Measurements from ENCODE around the gene FAM83D.

The FAM83D gene

GRCh38 chr20:38963745-38964144, 37.5 kb downstream of the FAM83D start:
- Mint-ChIP-seq H3K9me3 (no peaks in the 10 kb centered on the region), H3K4me1 (peaks cover 16% of the 10 kb centered on the region), H3K4me3 (no peak overlapping the region), H3K36me3 (ENCODE audit: insufficient read depth) (peaks cover 4% of the 10 kb centered on the region), H3K27ac (ENCODE audit: low read depth) (no peak overlapping the region), H3K27me3 (no peaks in the 10 kb centered on the region)
- ATAC-seq (replicated peaks; ENCODE audit: extremely low read depth, poor library complexity, severe bottlenecking) (no peak), DNase-seq (ENCODE audit: low spot score in 2 of 2) (no peak)

- peaks cover 8% of the 10 kb centered on the region for H3K36me3 Mint-ChIP-seq (ENCODE audit: insufficient read depth)
- H3K27me3 Mint-ChIP-seq, result no peaks in the 10 kb centered on the region
- ATAC-seq (replicated peaks; ENCODE audit: extremely low read depth, poor library complexity, severe bottlenecking) (no peak), DNase-seq (ENCODE audit: low spot score in 2 of 2) (no peak)
- no peak overlapping the region for H3K27ac Mint-ChIP-seq (ENCODE audit: low read depth)
- peaks cover 16% of the 10 kb centered on the region for H3K4me1 Mint-ChIP-seq
- H3K9me3 Mint-ChIP-seq, result no peaks in the 10 kb centered on the region
- H3K4me3 Mint-ChIP-seq, result no peak overlapping the region
Measured at GRCh38 chr20:38965264-38965663, 39.0 kb downstream of the FAM83D start.

GRCh38 chr20:38968090-38968489, 41.9 kb downstream of the FAM83D start:
- H3K27me3 Mint-ChIP-seq, result no peaks in the 10 kb centered on the region
- no peak overlapping the region for H3K27ac Mint-ChIP-seq (ENCODE audit: low read depth)
- H3K4me1 Mint-ChIP-seq, result peaks cover 1% of the 10 kb centered on the region
- peaks cover 14% of the 10 kb centered on the region for H3K36me3 Mint-ChIP-seq (ENCODE audit: insufficient read depth)
- no peak for ATAC-seq (replicated peaks; ENCODE audit: extremely low read depth, poor library complexity, severe bottlenecking)
- H3K4me3 Mint-ChIP-seq, result no peak overlapping the region
- H3K9me3 Mint-ChIP-seq, result no peaks in the 10 kb centered on the region
- DNase-seq (ENCODE audit: low spot score in 2 of 2), result no peak

GRCh38 chr20:38969708-38970107, 43.5 kb downstream of the FAM83D start:
- ATAC-seq (replicated peaks; ENCODE audit: extremely low read depth, poor library complexity, severe bottlenecking) (no peak), DNase-seq (ENCODE audit: low spot score in 2 of 2) (no peak)
- Mint-ChIP-seq H3K27ac (ENCODE audit: low read depth) (no peak overlapping the region), H3K4me1 (no peaks in the 10 kb centered on the region), H3K4me3 (no peak overlapping the region), H3K27me3 (no peaks in the 10 kb centered on the region), H3K9me3 (no peaks in the 10 kb centered on the region), H3K36me3 (ENCODE audit: insufficient read depth) (peaks cover 17% of the 10 kb centered on the region)

- Mint-ChIP-seq H3K27me3 (no peaks in the 10 kb centered on the region), H3K9me3 (no peaks in the 10 kb centered on the region), H3K4me1 (no peaks in the 10 kb centered on the region), H3K36me3 (ENCODE audit: insufficient read depth) (peaks cover 17% of the 10 kb centered on the region), H3K27ac (ENCODE audit: low read depth) (no peak overlapping the region), H3K4me3 (no peak overlapping the region)
- DNase-seq (ENCODE audit: low spot score in 2 of 2), result no peak
- ATAC-seq (replicated peaks; ENCODE audit: extremely low read depth, poor library complexity, severe bottlenecking), result no peak
Measured at GRCh38 chr20:38970302-38970701, 44.1 kb downstream of the FAM83D start.

GRCh38 chr20:38973107-38973506, 46.9 kb downstream of the FAM83D start:
- ATAC-seq (replicated peaks; ENCODE audit: extremely low read depth, poor library complexity, severe bottlenecking), result no peak
- Mint-ChIP-seq H3K4me1 (no peaks in the 10 kb centered on the region), H3K4me3 (no peak overlapping the region), H3K9me3 (no peaks in the 10 kb centered on the region), H3K27ac (ENCODE audit: low read depth) (no peak overlapping the region), H3K27me3 (no peaks in the 10 kb centered on the region), H3K36me3 (ENCODE audit: insufficient read depth) (peaks cover 17% of the 10 kb centered on the region)
- DNase-seq (ENCODE audit: low spot score in 2 of 2), result no peak

- no peak overlapping the region for H3K27ac Mint-ChIP-seq (ENCODE audit: low read depth)
- peaks cover 17% of the 10 kb centered on the region for H3K36me3 Mint-ChIP-seq (ENCODE audit: insufficient read depth)
- H3K27me3 Mint-ChIP-seq, result no peaks in the 10 kb centered on the region
- H3K4me1 Mint-ChIP-seq, result no peaks in the 10 kb centered on the region
- H3K9me3 Mint-ChIP-seq, result no peaks in the 10 kb centered on the region
- ATAC-seq (replicated peaks; ENCODE audit: extremely low read depth, poor library complexity, severe bottlenecking) (no peak), DNase-seq (ENCODE audit: low spot score in 2 of 2) (no peak)
- no peak overlapping the region for H3K4me3 Mint-ChIP-seq
Measured at GRCh38 chr20:38973645-38974044, 47.4 kb downstream of the FAM83D start.

GRCh38 chr20:38975539-38976120, 49.4 kb downstream of the FAM83D start:
- ATAC-seq (replicated peaks; ENCODE audit: extremely low read depth, poor library complexity, severe bottlenecking), result no peak
- Mint-ChIP-seq H3K4me1 (no peaks in the 10 kb centered on the region), H3K9me3 (no peaks in the 10 kb centered on the region), H3K4me3 (no peak overlapping the region), H3K27ac (ENCODE audit: low read depth) (no peak overlapping the region), H3K36me3 (ENCODE audit: insufficient read depth) (peaks cover 12% of the 10 kb centered on the region), H3K27me3 (no peaks in the 10 kb centered on the region)
- no peak for DNase-seq (ENCODE audit: low spot score in 2 of 2)

GRCh38 chr20:38979434-38979833, 53.2 kb downstream of the FAM83D start:
- no peaks in the 10 kb centered on the region for H3K9me3 Mint-ChIP-seq
- H3K4me1 Mint-ChIP-seq, result no peaks in the 10 kb centered on the region
- no peak for ATAC-seq (replicated peaks; ENCODE audit: extremely low read depth, poor library complexity, severe bottlenecking)
- H3K27me3 Mint-ChIP-seq, result no peaks in the 10 kb centered on the region
- no peak overlapping the region for H3K27ac Mint-ChIP-seq (ENCODE audit: low read depth)
- H3K36me3 Mint-ChIP-seq (ENCODE audit: insufficient read depth), result peaks cover 1% of the 10 kb centered on the region
- DNase-seq (ENCODE audit: low spot score in 2 of 2), result no peak
- no peak overlapping the region for H3K4me3 Mint-ChIP-seq

- Mint-ChIP-seq H3K4me1 (no peaks in the 10 kb centered on the region), H3K27me3 (no peaks in the 10 kb centered on the region), H3K36me3 (ENCODE audit: insufficient read depth) (peaks cover 5% of the 10 kb centered on the region), H3K27ac (ENCODE audit: low read depth) (no peak overlapping the region), H3K4me3 (no peak overlapping the region), H3K9me3 (no peaks in the 10 kb centered on the region)
- no peak for DNase-seq (ENCODE audit: low spot score in 2 of 2)
- no peak for ATAC-seq (replicated peaks; ENCODE audit: extremely low read depth, poor library complexity, severe bottlenecking)
Measured at GRCh38 chr20:38979842-38980241, 53.6 kb downstream of the FAM83D start.

GRCh38 chr20:38982291-38982690, 56.1 kb downstream of the FAM83D start:
- H3K27me3 Mint-ChIP-seq, result no peaks in the 10 kb centered on the region
- ATAC-seq (replicated peaks; ENCODE audit: extremely low read depth, poor library complexity, severe bottlenecking) (no peak), DNase-seq (ENCODE audit: low spot score in 2 of 2) (no peak)
- no peaks in the 10 kb centered on the region for H3K9me3 Mint-ChIP-seq
- no peaks in the 10 kb centered on the region for H3K4me1 Mint-ChIP-seq
- no peak overlapping the region for H3K4me3 Mint-ChIP-seq
- peaks cover 6% of the 10 kb centered on the region for H3K36me3 Mint-ChIP-seq (ENCODE audit: insufficient read depth)
- no peak overlapping the region for H3K27ac Mint-ChIP-seq (ENCODE audit: low read depth)

- Mint-ChIP-seq H3K4me3 (no peak overlapping the region), H3K4me1 (peaks cover 7% of the 10 kb centered on the region), H3K27me3 (no peaks in the 10 kb centered on the region), H3K9me3 (no peaks in the 10 kb centered on the region), H3K36me3 (ENCODE audit: insufficient read depth) (peaks cover 19% of the 10 kb centered on the region), H3K27ac (ENCODE audit: low read depth) (no peak overlapping the region)
- DNase-seq (ENCODE audit: low spot score in 2 of 2) (no peak), ATAC-seq (replicated peaks; ENCODE audit: extremely low read depth, poor library complexity, severe bottlenecking) (no peak)
Measured at GRCh38 chr20:38985060-38985459, 58.8 kb downstream of the FAM83D start.

- Mint-ChIP-seq H3K9me3 (no peaks in the 10 kb centered on the region), H3K4me1 (peaks cover 7% of the 10 kb centered on the region), H3K36me3 (ENCODE audit: insufficient read depth) (peaks cover 21% of the 10 kb centered on the region), H3K4me3 (no peak overlapping the region), H3K27ac (ENCODE audit: low read depth) (no peak overlapping the region), H3K27me3 (no peaks in the 10 kb centered on the region)
- ATAC-seq (replicated peaks; ENCODE audit: extremely low read depth, poor library complexity, severe bottlenecking) (no peak), DNase-seq (ENCODE audit: low spot score in 2 of 2) (no peak)
Measured at GRCh38 chr20:38985603-38986170, 59.5 kb downstream of the FAM83D start.
